ENCODE results near the gene ZNF280D.
"Not testable (repeated sequence)": the region's sequence is repeated elsewhere in the genome, so short reads cannot be mapped to it uniquely, and the experiment has no call there.

ZNF280D gene

GRCh38 chr15:56715220-56715619, 18.1 kb downstream of the ZNF280D start:
- no peak for DNase-seq (ENCODE audit: low read depth in 2 of 2)

- DNase-seq (ENCODE audit: low read depth in 2 of 2), result not testable (repeated sequence)
Observed at GRCh38 chr15:56709502-56709901, 23.8 kb downstream of the ZNF280D start.

GRCh38 chr15:56699743-56700142, 33.6 kb downstream of the ZNF280D start:
- no peak for DNase-seq (ENCODE audit: low read depth in 2 of 2)

DNA sequence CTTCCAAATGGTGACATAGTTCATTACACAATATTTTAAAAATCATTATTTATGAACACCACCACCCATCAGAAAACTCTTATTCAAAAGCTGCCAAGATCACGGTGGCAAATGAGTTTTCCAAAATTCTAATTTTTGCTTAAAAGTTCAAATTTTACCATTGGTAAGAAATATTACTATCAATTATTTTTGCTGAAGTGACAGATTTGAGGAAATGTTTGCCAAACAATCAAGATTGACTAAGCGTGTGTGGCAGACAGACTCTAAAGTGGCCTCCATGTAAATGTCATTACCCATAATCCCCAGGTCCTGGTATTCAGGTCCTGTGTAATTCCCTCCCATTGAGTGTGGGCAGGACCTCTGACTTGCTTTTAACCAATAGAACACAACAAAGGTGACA, 35.0 kb downstream of the ZNF280D start:
- no peak for DNase-seq (ENCODE audit: low read depth in 2 of 2)

GRCh38 chr15:56693761-56694160, 39.5 kb downstream of the ZNF280D start:
- no peak for DNase-seq (ENCODE audit: low read depth in 2 of 2)

- DNase-seq (ENCODE audit: low read depth in 2 of 2), result no peak
Observed at GRCh38 chr15:56690733-56691132, 42.6 kb downstream of the ZNF280D start.

DNA sequence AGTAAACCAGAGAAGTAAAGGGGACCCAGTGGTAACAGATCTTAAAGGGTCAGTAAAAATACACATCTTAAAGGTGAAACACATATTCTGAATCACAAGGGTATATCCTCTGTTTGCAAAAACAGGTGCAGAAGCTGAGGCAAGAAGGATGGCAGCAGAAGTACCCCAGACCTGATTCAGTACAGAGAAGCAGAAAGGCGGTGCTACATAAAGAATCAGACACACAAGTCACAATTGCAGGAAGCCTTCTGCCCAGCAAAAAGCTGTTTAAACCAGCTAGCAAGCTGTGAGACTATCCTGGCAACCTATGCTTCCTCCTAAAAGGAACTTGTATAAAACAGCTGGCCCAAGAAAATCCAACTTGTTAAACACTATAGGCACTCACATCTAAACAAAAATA, 49.4 kb downstream of the ZNF280D start:
- DNase-seq (ENCODE audit: low read depth in 2 of 2), result no peak

DNA sequence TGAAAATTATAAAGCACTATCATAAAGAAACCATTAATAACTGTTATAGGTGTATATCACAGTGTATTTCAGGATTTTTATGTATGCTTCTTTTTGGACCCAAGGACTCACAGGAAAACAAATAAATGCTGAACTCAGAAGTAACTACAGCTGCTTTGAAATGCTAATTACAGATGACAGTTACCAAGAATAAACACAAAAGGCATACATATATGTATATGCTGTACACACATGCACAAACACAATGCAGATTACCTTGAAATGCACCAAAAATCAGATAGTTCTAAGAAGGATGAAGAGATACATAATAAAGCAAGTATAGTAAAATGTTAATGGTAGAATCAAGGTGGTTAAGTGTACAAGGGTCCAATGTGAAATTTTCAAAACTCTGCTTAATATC, 52.2 kb downstream of the ZNF280D start:
- no peak for DNase-seq (ENCODE audit: low read depth in 2 of 2)

DNA sequence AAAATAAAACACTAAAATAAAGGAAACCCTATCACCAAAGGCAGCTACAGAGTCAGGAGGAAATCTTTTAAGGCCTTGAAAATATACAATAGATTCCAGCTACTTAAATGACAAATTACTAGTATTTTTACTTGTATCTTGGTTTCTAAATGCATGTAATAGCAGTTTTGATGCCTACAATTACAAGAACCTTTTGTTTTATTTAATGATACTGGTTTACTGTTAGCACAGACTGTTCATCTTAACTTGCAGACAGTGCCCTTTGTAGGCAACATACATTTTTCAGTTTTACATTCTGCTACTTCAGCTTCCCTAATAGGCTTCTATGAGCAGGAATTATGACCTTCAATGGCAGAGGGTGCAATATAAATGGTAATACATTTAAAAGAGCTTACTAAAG, 54.1 kb downstream of the ZNF280D start:
- DNase-seq (ENCODE audit: low read depth in 2 of 2), result no peak

DNA sequence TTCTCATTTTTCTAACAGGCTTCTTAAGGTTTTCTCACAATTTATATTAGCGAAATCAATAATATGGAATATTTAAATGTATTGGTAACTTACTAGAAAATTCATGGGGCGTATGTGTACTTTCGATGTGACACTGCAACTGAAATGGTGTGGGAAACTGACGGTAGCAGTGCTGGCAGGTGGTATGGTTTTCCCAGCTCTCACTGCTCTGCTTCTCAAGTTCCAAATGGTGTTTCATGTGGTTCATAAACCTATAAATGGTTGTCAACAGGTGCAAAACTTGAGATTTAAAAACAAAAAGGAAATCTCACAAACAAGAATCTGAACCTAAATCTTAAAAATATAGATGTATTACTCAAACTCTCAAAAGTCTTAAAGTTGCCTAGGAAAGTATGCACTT, 54.7 kb downstream of the ZNF280D start:
- no peak for DNase-seq (ENCODE audit: low read depth in 2 of 2)

DNA sequence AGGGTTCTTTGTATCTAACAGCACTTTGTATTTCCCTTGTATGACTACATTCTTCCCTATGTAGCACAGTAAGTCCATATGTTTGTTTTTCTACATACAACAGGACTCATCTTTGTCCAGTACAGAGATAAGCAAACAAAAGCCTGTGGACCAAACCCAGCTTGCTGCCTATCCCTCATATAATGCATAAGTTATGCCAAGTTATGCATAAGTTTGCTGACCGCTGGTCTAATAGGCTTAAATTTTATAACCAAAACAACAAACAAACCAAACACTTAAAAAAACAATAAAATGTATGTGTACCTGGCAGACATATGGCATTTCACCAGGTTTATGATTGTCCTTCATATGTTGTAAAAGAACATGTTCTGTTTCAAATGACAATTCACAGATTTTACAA, 56.0 kb downstream of the ZNF280D start:
- DNase-seq (ENCODE audit: low read depth in 2 of 2), result no peak

- DNase-seq (ENCODE audit: low read depth in 2 of 2), result no peak
Observed at GRCh38 chr15:56675930-56676329, 57.4 kb downstream of the ZNF280D start.

- no peak for DNase-seq (ENCODE audit: low read depth in 2 of 2)
Observed at GRCh38 chr15:56674857-56675256, 58.5 kb downstream of the ZNF280D start.

- no peak for DNase-seq (ENCODE audit: low read depth in 2 of 2)
Observed at GRCh38 chr15:56672721-56673120, 60.6 kb downstream of the ZNF280D start.

DNA sequence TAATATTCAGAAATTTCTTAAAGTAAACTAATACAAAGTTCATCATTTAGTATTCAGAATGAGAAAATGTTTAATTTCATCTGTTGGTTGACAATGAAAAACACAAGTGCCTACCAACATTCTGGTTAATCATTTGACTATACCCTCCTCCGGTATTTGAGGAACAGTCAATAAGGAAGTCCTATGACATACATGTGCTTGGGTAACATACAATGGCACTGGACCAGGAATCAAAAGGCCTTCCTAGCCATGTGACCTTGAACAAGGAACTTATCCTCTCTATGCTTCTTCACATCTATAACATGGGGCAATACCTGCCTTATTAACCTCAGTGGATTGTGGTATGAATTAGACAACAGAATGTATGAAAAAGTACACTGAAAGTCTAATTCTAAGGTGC, 65.8 kb downstream of the ZNF280D start:
- DNase-seq (ENCODE audit: low read depth in 2 of 2), result no peak

- no peak for DNase-seq (ENCODE audit: low read depth in 2 of 2)
Observed at GRCh38 chr15:56660943-56661342, 72.4 kb downstream of the ZNF280D start.

- DNase-seq (ENCODE audit: low read depth in 2 of 2), result no peak
Observed at GRCh38 chr15:56659197-56659596, 74.1 kb downstream of the ZNF280D start.

DNA sequence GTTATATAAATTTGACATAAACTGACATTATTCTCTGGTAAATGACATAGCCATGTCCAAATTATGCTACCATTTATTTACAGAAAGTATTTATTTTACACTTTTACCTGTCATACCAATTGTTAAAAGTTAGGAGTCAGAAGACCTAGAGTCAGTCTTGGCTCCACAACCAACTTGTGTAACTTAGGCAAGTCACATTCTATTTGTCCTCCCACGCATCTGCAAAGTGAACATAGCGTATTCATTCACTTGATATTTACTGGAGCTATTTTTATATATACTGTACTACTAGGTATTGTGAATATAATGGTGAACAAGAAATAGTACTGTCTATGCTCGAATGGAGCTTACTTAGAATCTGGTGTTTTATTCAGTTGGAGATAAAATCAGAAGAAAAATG, 78.7 kb downstream of the ZNF280D start:
- DNase-seq (ENCODE audit: low read depth in 2 of 2), result no peak

- DNase-seq (ENCODE audit: low read depth in 2 of 2), result no peak
Observed at GRCh38 chr15:56654216-56654615, 79.1 kb downstream of the ZNF280D start.

DNA sequence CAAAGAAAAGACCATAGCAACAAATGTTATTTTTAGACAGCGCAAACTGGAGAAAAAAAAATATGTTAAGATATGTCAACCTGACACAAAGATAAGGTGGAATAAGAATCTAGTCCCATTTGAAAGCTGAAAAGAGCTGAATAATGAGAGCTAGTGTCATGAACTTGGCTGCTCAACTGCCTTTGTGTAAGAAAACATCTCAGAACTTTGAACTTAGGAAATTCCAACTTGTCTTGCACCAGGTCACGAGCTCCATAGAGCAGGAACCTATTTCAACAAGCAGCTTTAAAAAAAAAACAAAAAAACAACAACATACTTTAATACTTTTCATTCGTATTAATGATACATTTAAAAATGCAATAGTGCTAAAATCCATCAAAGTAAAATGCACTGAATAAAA, 79.5 kb downstream of the ZNF280D start:
- DNase-seq (ENCODE audit: low read depth in 2 of 2), result no peak

GRCh38 chr15:56653107-56653506, 80.2 kb downstream of the ZNF280D start:
- no peak for DNase-seq (ENCODE audit: low read depth in 2 of 2)

DNA sequence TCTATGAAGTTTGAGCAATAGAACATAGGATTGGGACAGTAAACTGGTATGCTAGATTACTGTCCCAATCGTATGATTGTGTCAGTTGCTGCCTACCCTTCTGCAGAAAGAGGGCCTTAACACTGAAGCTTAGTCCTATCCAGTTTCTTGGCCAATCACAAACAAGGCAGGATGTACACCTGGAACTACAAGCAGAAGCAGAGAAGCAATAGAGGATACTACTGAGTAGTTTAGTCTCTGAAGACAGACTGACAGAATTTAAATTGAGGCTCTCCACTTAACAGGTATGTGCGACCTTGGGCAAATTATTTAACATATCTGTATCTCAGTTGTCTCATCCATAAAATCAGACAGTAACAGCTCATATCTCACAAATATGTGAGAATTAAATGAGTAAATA, 85.0 kb downstream of the ZNF280D start:
- no peak for DNase-seq (ENCODE audit: low read depth in 2 of 2)

DNA sequence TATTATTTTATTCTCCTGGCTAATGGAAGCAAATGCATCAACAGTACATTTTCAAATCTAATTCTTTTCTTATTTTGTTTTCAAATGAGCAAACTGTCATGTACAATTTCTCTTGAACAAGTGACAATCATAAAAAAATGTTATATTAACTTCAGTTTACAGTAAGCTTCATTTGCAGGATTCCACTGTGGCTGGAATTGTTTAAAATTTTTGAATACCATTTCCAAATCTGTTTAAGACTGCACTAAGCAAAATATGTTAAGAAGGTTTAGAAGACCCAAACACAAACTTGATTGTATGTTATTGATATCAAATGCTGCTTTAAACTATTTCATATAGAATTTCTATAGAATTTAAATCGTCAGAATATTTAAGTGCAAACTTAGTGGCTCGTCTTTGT, 92.8 kb downstream of the ZNF280D start:
- no peak for DNase-seq (ENCODE audit: low read depth in 2 of 2)

- DNase-seq (ENCODE audit: low read depth in 2 of 2), result no peak
Observed at GRCh38 chr15:56640127-56640526, 93.2 kb downstream of the ZNF280D start.

GRCh38 chr15:56639631-56640030, 93.7 kb downstream of the ZNF280D start:
- no peak for DNase-seq (ENCODE audit: low read depth in 2 of 2)
